Measurements from ENCODE around the gene SELENOW.
A peak's percentile ranks its signal among the peaks of the same experiment; 100 is the strongest.

Gene SELENOW

GRCh38 chr19:47778049-47778953, at the start of gene SELENOW:
SELENOW (plus strand) TSS chr19:47778703; CDS start chr19:47778786, 83 bp downstream.
- Histone ChIP-seq H3K4me2 (ENCODE audit: low read depth, low read length, poor library complexity, severe bottlenecking) (peak within 1 kb of the TSS; percentile 76), H3K9ac (ENCODE audit: low read length) (peak within 1 kb of the TSS; percentile 69), H3K27ac (ENCODE audit: low read depth, low read length) (peak within 1 kb of the TSS; percentile 54; the same call in 1 of the 2 replicates)

GRCh38 chr19:47729468-47729798, 49.1 kb upstream of the SELENOW start:
- H3F3A ChIP-seq (ENCODE audit: insufficient read depth): no peaks in the 10 kb centered on the region
- no peaks in the 10 kb centered on the region for H3K36me3 ChIP-seq (ENCODE audit: low read length)
- H4K20me1 ChIP-seq (ENCODE audit: low read depth, low read length): no peaks in the 10 kb centered on the region
- no peaks in the 10 kb centered on the region for H3K9me3 ChIP-seq (ENCODE audit: insufficient read depth, low read length)
- no peak overlapping the region for H3K27ac ChIP-seq (ENCODE audit: low read depth, low read length)
- no peak overlapping the region for H3K4me3 ChIP-seq (ENCODE audit: insufficient read depth, low read length, poor library complexity, severe bottlenecking)
- no peaks in the 10 kb centered on the region for H3K9me2 ChIP-seq (replicated peaks; ENCODE audit: insufficient read depth, low read length)
- TF ChIP-seq CTCF (IDR thresholded peaks at IDR 0.05; ENCODE audit: insufficient read depth, low read length, poor library complexity, severe bottlenecking) (no peak), EZH2phosphoT487 (conservative IDR thresholded peaks at IDR 0.05; ENCODE audit: low read length) (no peak)
- no peak overlapping the region for H2AFZ ChIP-seq (ENCODE audit: low read depth, low read length, severe bottlenecking)
- H3K27me3 ChIP-seq (ENCODE audit: low read length): no peaks in the 10 kb centered on the region
- H3K4me2 ChIP-seq (ENCODE audit: low read depth, low read length, poor library complexity, severe bottlenecking): no peak overlapping the region
- H3K79me2 ChIP-seq (ENCODE audit: insufficient read depth, low read length): no peaks in the 10 kb centered on the region
- no peak overlapping the region for H3K9ac ChIP-seq (ENCODE audit: low read length)

More at GRCh38 chr19:47778049-47778953, at the start of gene SELENOW:
- H3F3A ChIP-seq (ENCODE audit: insufficient read depth): no peaks in the 10 kb centered on the region
- peak within 1 kb of the TSS; percentile 93 for H2AFZ ChIP-seq (ENCODE audit: low read depth, low read length, severe bottlenecking)
- no peaks in the 10 kb centered on the region for H3K79me2 ChIP-seq (ENCODE audit: insufficient read depth, low read length)
- TF ChIP-seq CTCF (IDR thresholded peaks at IDR 0.05; ENCODE audit: insufficient read depth, low read length, poor library complexity, severe bottlenecking): no peak
- no peak for TF ChIP-seq EZH2phosphoT487 (conservative IDR thresholded peaks at IDR 0.05; ENCODE audit: low read length)
- no peaks in the 10 kb centered on the region for H3K27me3 ChIP-seq (ENCODE audit: low read length)
- no peaks in the 10 kb centered on the region for H3K9me3 ChIP-seq (ENCODE audit: insufficient read depth, low read length)
- peak within 1 kb of the TSS; percentile 64 for H3K4me3 ChIP-seq (ENCODE audit: insufficient read depth, low read length, poor library complexity, severe bottlenecking)
- H3K9me2 ChIP-seq (replicated peaks; ENCODE audit: insufficient read depth, low read length): no peaks in the 10 kb centered on the region
- no peaks in the 10 kb centered on the region for H4K20me1 ChIP-seq (ENCODE audit: low read depth, low read length)
- H3K36me3 ChIP-seq (ENCODE audit: low read length): no peaks in the 10 kb centered on the region

GRCh38 chr19:47729799-47730520, 48.5 kb upstream of the SELENOW start:
- H3K9me3 ChIP-seq (ENCODE audit: insufficient read depth, low read length): no peaks in the 10 kb centered on the region
- H3K4me3 ChIP-seq (ENCODE audit: insufficient read depth, low read length, poor library complexity, severe bottlenecking): no peak overlapping the region
- H3K27ac ChIP-seq (ENCODE audit: low read depth, low read length): no peak overlapping the region
- H3K9me2 ChIP-seq (replicated peaks; ENCODE audit: insufficient read depth, low read length): no peaks in the 10 kb centered on the region
- H3K9ac ChIP-seq (ENCODE audit: low read length): no peak overlapping the region
- H4K20me1 ChIP-seq (ENCODE audit: low read depth, low read length): no peaks in the 10 kb centered on the region
- no peaks in the 10 kb centered on the region for H3K79me2 ChIP-seq (ENCODE audit: insufficient read depth, low read length)
- no peaks in the 10 kb centered on the region for H3K27me3 ChIP-seq (ENCODE audit: low read length)
- no peak overlapping the region for H3K4me2 ChIP-seq (ENCODE audit: low read depth, low read length, poor library complexity, severe bottlenecking)
- TF ChIP-seq CTCF (IDR thresholded peaks at IDR 0.05; ENCODE audit: insufficient read depth, low read length, poor library complexity, severe bottlenecking): no peak
- TF ChIP-seq EZH2phosphoT487 (conservative IDR thresholded peaks at IDR 0.05; ENCODE audit: low read length): no peak
- no peaks in the 10 kb centered on the region for H3F3A ChIP-seq (ENCODE audit: insufficient read depth)
- H3K36me3 ChIP-seq (ENCODE audit: low read length): no peaks in the 10 kb centered on the region
- no peak overlapping the region for H2AFZ ChIP-seq (ENCODE audit: low read depth, low read length, severe bottlenecking)

Measured in SU-DHL-6 (cell line).